ENCODE measurements around the gene MBOAT2.

DNA sequence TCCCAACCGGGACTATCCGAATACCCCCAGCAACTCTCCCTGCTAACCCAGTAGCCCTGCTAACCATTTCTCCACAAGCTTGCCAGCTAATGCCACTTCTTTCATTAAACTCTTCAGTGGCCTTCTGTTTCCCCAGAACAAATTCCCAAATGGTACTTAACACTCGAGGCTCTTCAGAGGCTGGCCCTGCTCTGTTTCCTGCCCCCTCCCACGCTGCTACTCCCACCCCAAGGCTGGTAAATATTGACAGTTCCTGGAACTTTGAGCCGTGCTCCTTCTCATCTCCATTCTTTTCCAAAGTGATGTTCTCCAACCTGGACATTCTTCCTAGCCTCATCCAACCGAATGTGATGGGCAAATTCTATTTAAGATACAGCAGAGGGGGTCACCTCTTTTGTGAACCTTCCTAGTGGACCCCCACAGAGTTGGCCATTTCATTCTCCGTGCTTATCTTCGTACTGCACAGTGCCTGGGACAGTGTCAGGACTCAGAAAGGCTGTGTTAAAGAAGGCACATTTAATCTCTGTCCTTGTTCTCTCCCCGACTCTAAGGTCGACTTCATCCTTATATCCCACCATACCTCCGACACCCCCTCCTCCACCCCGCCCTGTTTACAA, 162.9 kb downstream of the MBOAT2 start:
- TF ChIP-seq, protein P1, sequence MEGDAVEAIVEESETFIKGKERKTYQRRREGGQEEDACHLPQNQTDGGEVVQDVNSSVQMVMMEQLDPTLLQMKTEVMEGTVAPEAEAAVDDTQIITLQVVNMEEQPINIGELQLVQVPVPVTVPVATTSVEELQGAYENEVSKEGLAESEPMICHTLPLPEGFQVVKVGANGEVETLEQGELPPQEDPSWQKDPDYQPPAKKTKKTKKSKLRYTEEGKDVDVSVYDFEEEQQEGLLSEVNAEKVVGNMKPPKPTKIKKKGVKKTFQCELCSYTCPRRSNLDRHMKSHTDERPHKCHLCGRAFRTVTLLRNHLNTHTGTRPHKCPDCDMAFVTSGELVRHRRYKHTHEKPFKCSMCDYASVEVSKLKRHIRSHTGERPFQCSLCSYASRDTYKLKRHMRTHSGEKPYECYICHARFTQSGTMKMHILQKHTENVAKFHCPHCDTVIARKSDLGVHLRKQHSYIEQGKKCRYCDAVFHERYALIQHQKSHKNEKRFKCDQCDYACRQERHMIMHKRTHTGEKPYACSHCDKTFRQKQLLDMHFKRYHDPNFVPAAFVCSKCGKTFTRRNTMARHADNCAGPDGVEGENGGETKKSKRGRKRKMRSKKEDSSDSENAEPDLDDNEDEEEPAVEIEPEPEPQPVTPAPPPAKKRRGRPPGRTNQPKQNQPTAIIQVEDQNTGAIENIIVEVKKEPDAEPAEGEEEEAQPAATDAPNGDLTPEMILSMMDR (IDR thresholded peaks at IDR 0.05) = no peak
- TF ChIP-seq EZH2 (IDR thresholded peaks at IDR 0.05) = no peak

Data from neural progenitor cell (in vitro differentiated cells).